HFFc6 (cell line): ENCODE data around the gene SNRNP70. TPM values are rescaled to one million over a fixed set of nuclear protein-coding genes. Genes with fewer than 3 reads are reported as not detected.

ENCODE experiments used
- DNase-seq: peaks from one replicate; pipeline ENCODE4 v3.0.0-alpha.2; 2018
- H3K27ac Mint-ChIP-seq: 2 replicates; pipeline ENCODE4 v1.8.0; 2020; ENCODE audit warnings: mild to moderate bottlenecking, mixed read lengths
- H3K27me3 Mint-ChIP-seq: 2 replicates; pipeline ENCODE4 v1.8.0; 2021; ENCODE audit warnings: mild to moderate bottlenecking, moderate library complexity, mixed read lengths; ENCODE audit not compliant: insufficient read depth
- H3K36me3 Mint-ChIP-seq: 2 replicates; pipeline ENCODE4 v1.8.0; 2021; ENCODE audit warnings: low read depth, mixed read lengths
- H3K4me1 Mint-ChIP-seq: 2 replicates; pipeline ENCODE4 v1.8.0; 2020; ENCODE audit warnings: low read depth, mixed read lengths
- H3K4me3 Mint-ChIP-seq: 2 replicates; pipeline ENCODE4 v1.8.0; 2020; ENCODE audit warnings: mild to moderate bottlenecking, moderate library complexity, mixed read lengths
- H3K9me3 Mint-ChIP-seq: 2 replicates; pipeline ENCODE4 v1.8.0; 2020; ENCODE audit warnings: mild to moderate bottlenecking, mixed read lengths
- total RNA-seq, 6 experiments: library from RNA; stranded (reverse); fragmentation: NEBNext Ultra II Directional; extraction: Animal tissue kit (Norgen Biotek cat#: 25700); gene quantifications; 2 replicates in 1 of 6; 3 replicates in 5 of 6; pipeline ENCODE4 v1.2.3, GENCODE V29; 2021
- TF ChIP-seq, protein P1 (sequence below): fragments of 200-600 bp; sonication (generic); IDR thresholded peaks from 2 replicates; pipeline ENCODE4 v1.5.0; 2021; ENCODE audit warnings: antibody characterized with exemption, mild to moderate bottlenecking

Gene SNRNP70
- total RNA-seq, 6 experiments from 2014 or later = 134 to 164 (median 156) TPM

DNA sequence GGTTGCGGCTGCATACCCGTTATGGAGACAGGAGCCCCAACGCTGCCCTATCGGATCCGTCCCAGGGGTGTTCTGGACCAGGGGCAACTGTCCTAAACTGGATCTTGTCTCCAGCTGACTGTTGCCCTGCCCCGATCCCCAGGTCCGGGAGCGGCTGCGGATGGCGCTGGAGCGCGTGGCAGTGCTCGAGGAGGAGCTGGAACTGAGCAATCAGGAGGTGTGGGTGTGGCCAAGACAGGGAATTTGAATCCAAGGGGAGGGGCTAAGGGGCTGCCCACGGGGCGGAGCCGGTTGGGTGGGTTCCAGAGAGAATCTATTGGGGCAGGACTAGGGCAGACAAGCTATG, 44.0 kb downstream of the SNRNP70 start:
- Mint-ChIP-seq H3K36me3 (no peaks in the 10 kb centered on the region), H3K9me3 (no peaks in the 10 kb centered on the region), H3K4me3 (no peak overlapping the region), H3K4me1 (peaks cover 10% of the 10 kb centered on the region), H3K27me3 (peaks cover 6% of the 10 kb centered on the region), H3K27ac (no peak overlapping the region)
- no peak for DNase-seq
- TF ChIP-seq, protein P1, sequence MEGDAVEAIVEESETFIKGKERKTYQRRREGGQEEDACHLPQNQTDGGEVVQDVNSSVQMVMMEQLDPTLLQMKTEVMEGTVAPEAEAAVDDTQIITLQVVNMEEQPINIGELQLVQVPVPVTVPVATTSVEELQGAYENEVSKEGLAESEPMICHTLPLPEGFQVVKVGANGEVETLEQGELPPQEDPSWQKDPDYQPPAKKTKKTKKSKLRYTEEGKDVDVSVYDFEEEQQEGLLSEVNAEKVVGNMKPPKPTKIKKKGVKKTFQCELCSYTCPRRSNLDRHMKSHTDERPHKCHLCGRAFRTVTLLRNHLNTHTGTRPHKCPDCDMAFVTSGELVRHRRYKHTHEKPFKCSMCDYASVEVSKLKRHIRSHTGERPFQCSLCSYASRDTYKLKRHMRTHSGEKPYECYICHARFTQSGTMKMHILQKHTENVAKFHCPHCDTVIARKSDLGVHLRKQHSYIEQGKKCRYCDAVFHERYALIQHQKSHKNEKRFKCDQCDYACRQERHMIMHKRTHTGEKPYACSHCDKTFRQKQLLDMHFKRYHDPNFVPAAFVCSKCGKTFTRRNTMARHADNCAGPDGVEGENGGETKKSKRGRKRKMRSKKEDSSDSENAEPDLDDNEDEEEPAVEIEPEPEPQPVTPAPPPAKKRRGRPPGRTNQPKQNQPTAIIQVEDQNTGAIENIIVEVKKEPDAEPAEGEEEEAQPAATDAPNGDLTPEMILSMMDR = no peak

DNA sequence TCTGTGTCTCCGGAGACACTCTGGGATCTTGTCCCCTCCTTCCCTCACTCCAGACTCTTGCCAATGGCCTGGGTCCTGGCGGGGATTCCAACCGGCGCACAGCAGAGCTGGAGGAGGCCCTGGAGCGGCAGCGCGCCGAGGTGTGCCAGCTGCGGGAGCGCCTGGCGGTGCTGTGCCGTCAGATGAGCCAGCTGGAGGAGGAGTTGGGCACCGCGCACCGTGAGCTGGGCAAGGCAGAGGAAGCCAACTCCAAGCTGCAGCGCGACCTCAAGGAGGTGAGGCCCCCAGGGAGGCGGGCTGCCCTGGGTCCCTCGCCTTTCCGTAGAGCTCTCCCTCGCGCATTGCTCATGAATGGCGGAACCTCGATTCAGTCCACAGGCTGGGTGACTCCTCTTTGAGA, 45.1 kb downstream of the SNRNP70 start:
- Mint-ChIP-seq H3K4me1 (peaks cover 10% of the 10 kb centered on the region), H3K36me3 (no peaks in the 10 kb centered on the region), H3K4me3 (no peak overlapping the region)

DNA sequence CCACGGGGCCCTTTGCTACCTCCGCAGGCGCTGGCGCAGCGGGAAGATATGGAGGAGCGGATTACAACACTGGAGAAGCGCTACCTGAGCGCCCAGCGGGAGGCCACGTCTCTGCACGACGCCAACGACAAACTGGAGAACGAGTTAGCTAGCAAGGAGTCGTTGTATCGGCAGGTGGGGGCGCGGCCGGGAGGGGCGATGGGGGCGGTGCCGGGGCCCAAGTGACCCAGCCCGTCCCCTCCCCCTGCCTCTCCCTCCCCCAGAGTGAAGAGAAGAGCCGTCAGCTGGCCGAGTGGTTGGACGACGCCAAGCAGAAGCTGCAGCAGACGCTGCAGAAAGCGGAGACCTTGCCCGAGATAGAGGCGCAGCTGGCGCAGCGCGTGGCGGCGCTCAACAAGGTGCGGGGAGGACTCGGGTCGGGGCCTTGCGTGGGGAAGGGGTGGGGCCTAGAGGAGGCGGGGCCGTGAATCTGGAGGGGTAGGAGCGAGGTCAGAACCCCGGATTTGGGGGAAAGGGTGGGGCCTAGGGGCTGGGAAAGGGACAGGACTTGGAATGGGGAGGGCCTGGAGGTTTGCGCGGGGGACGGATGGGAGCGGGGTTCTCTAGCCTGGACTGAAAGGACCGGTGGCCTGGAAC, 47.8 kb downstream of the SNRNP70 start:
- no peaks in the 10 kb centered on the region for H3K9me3 Mint-ChIP-seq
- peaks cover 8% of the 10 kb centered on the region for H3K4me1 Mint-ChIP-seq
- no peak overlapping the region for H3K4me3 Mint-ChIP-seq
- TF ChIP-seq, protein P1 = no peak
- H3K27ac Mint-ChIP-seq = no peak overlapping the region
- peaks cover 7% of the 10 kb centered on the region for H3K27me3 Mint-ChIP-seq
- H3K36me3 Mint-ChIP-seq = no peaks in the 10 kb centered on the region
- DNase-seq = no peak

More for the DNA sequence above, 45.1 kb downstream of the SNRNP70 start:
- no peak overlapping the region for H3K27ac Mint-ChIP-seq
- H3K9me3 Mint-ChIP-seq = no peaks in the 10 kb centered on the region
- H3K27me3 Mint-ChIP-seq = peaks cover 6% of the 10 kb centered on the region
- no peak for DNase-seq
- TF ChIP-seq, protein P1 = no peak

DNA sequence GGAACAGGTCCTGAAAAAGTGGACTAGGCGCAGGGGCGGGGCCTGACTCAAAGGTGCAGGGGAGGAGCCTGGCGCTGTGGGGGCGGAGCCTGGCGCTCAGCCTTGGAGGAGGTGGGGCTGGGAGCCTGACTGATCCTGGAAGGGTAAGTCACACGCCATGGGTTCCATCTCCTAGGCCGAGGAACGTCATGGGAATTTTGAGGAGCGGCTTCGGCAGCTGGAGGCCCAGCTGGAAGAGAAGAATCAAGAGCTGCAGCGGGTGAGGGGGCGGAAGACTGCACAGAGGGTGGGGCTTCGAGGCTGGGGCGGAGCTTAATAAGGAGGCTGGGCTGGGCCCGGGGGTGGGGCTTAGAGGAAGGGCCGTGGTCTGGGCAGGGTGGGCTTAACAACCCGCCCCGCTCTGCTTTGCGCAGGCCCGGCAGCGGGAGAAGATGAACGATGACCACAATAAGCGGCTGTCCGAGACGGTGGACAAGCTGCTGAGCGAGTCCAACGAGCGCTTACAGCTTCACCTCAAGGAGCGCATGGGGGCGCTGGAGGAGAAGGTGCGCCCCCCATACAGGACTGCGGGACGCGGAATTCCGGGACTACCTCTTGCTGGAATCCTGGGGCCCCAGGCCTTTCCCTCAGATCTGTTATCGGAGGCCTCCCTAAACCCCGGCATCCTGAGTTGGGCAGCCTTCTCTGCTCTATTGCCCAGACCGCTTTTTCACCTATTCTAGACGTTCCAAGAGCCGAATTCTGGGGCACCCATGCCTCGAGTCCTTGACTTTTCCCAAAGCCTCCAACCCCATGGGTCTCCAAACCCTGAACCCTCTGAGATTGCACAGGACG, 48.6 kb downstream of the SNRNP70 start:
- Mint-ChIP-seq H3K27me3 (peaks cover 5% of the 10 kb centered on the region), H3K36me3 (no peaks in the 10 kb centered on the region), H3K4me3 (no peak overlapping the region), H3K9me3 (no peaks in the 10 kb centered on the region), H3K27ac (no peak overlapping the region), H3K4me1 (peaks cover under 1% of the 10 kb centered on the region; the same call in 1 of the 2 replicates)
- TF ChIP-seq, protein P1 = no peak
- no peak for DNase-seq

DNA sequence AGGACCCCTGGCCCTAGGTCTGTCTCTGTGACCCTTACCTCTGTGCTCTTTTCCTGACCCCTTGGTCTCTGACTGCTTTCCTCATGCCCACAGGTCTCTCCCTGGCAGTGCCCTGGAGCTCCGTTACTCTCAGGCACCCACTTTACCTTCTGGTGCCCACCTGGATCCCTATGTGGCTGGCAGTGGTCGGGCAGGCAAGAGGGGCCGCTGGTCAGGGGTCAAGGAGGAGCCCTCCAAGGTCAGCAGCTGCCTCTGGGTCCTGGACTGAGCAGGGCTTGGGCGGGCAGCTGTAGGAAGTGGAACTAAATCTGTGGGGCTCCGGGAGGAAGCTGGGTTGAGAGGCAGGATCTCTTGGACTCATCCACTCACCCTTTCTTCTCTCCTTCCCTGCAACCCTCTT, 50.4 kb downstream of the SNRNP70 start:
- Mint-ChIP-seq H3K4me3 (no peak overlapping the region), H3K27me3 (peaks cover 9% of the 10 kb centered on the region), H3K9me3 (no peaks in the 10 kb centered on the region), H3K27ac (no peak overlapping the region), H3K4me1 (no peaks in the 10 kb centered on the region), H3K36me3 (no peaks in the 10 kb centered on the region)
- TF ChIP-seq, protein P1 = no peak
- DNase-seq = no peak
